Lower leg skin (tissue), 4 donors: ENCODE data around the gene RACGAP1. TPM values are rescaled to one million over a fixed set of nuclear protein-coding genes. Genes with fewer than 3 reads are reported as not detected.
"Not testable (repeated sequence)": the region's sequence is repeated elsewhere in the genome, so short reads cannot be mapped to it uniquely, and the experiment has no call there.

ENCODE experiments used
- DNase-seq, 2 donors: peaks; one replicate each; pipeline ENCODE4 v3.0.0-alpha.2; 2019; ENCODE audit warnings: low spot score in 2 of 2
- H3K4me3 ChIP-seq: fragments of 200-600 bp; sonication (generic); 2 replicates; pipeline ENCODE4 v1.5.1; 2017; ENCODE audit warnings: mild to moderate bottlenecking, low read depth; ENCODE audit not compliant: poor library complexity, severe bottlenecking
- CTCF ChIP-seq, 3 donors: fragments of 450-650 bp; IDR thresholded peaks; one replicate each; pipeline ENCODE4 v1.5.1; 2016; ENCODE audit warnings: antibody characterized with exemption in 3 of 3, mild to moderate bottlenecking in 3 of 3, moderate library complexity in 2 of 3
- POLR2A ChIP-seq, 2 donors: fragments of 450-650 bp; IDR thresholded peaks; one replicate each; pipeline ENCODE4 v1.6.1; 2016 to 2017; ENCODE audit warnings: antibody characterized with exemption in 2 of 2, mild to moderate bottlenecking in 1 of 2, moderate library complexity in 1 of 2
- WGBS, 2 donors: methylation state at CpG; one replicate each; pipeline ENCODE4 v1.1.5; 2018; 5-methylcytosine and 5-hydroxymethylcytosine counted together
- intact Hi-C: fragments of 100-400 bp; cut with DNase I; formaldehyde crosslinking; loops from one replicate; pipeline ENCODE4 v1.15.0; 2023; ENCODE audit warnings: low total_unique reads
- total RNA-seq, 4 donors: library from RNA; depleted of rRNA; stranded (reverse); fragments of >200 nt; gene quantifications; one replicate each; pipeline ENCODE4 v1.1.0, GENCODE V29; 2016

RACGAP1 gene
- total RNA-seq, 4 donors from 2014 or later, result 11.6 to 16.8 (median 15.9) TPM

DNA sequence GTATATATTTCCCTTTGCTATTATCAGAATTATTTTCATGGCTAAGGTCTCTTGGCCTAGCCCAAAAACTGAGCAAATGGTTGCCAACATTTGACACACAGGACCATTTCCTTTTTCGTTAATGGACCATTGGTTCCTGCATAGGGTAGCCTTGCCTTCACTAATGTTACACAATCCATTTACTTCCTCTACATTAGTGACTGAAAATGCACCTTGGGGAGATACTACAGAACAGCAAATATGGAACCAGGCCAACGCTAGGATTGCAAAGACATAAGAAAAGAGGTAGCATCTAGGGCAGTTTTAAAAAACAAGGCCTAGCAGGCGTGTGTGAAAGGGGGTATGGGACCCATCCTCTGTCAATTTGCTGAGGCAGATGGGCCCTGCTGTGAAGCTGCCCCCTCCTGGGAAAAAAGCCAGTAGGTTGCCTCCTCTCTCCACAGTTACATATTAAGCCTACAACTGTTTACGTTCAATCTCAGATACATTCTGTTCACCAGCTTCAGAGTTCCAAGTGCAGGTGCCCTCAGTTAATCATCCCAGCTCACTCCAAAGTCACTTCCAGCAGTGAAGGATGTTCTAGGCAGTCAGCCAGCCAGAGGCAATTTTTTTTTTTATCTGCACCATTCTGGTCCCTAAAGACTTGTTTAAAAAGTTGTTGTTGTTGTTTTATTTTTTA is 37.5 kb downstream of the RACGAP1 start:
- DNase-seq, result no peak
- H3K4me3 ChIP-seq, result no peak overlapping the region
- 86 to 87% methylated on average over 4 of the region's 4 CpGs for WGBS, 2 donors
- intact Hi-C loops, result no loop called here
- no peak for TF ChIP-seq CTCF (IDR thresholded peaks at IDR 0.05)
- no peak for TF ChIP-seq POLR2A (IDR thresholded peaks at IDR 0.05)

DNA sequence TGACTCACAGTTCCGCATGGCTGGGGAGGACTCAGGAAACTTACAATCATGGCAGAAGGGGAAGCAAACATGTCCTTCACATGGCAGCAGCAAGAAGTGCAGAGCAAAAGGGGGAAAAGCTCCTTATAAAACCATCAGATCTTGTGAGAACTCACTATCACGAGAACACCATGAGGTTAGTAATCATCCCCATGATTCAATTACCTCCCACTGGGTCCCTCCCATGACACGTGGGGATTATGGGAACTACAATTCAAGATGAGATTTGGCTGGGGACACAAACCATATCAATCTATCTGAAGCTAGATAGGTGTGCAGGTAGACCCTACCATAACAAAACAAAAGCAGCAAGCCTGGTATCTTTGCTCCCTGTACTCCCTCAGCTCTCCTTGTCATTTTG is 38.8 kb downstream of the RACGAP1 start:
- intact Hi-C loops, DNase-seq, H3K4me3 ChIP-seq: not testable (repeated sequence)
- 84 to 86% methylated on average over 3 of the region's 3 CpGs for WGBS, 2 donors

- intact Hi-C loops, result no loop called here
- WGBS, 2 donors, result 88 to 97% methylated on average over 5 of the region's 5 CpGs
- TF ChIP-seq POLR2A (IDR thresholded peaks at IDR 0.05) (no peak), CTCF (IDR thresholded peaks at IDR 0.05) (no peak)
- peak in 1 of 2 donors; percentile 21 for DNase-seq
- H3K4me3 ChIP-seq, result no peak overlapping the region
Observed at GRCh38 chr12:49985981-49986380, 39.3 kb downstream of the RACGAP1 start.

DNA sequence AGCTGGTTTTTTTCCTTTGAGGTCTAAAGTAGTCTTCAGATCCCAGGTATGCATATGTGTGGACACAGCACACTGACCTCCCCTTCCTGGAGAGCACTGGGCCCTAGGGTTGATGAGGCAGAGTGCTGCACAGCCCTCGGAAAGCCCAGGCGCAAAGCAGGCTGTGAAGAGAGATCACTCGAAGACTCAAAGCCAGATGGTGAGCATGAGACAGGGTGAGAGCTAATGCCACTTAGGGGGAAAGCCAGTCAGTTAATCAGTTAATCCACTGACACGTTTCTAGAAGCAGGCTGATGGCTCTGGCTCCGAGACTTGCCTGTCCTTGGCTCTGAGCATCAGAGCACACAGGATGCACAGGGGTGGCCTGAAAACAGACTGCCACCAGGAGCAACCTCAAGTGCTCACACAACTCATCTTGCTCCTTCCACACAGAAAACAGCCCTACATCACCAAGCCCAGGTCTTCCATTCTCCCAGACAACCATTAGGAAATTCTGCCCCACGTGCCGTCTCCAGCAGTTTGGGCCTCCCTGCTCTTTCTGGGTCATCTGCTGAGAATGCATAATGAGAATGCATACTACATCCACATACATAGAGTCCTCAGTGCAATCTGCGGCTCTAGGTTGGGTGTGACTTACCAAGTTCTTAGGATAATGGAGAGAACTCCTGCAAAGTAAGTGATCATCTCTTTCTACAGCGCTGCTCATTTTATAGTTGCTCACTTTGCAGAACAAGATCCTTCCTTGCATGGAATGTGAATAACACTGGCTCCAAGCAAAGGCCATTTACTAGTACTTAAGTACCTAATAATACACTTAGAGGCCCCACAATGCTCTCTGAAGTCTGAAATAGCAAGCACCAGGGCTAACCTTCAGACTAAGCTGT is 40.6 kb downstream of the RACGAP1 start:
- peak in 1 of 2 donors; percentile 57 for DNase-seq
- H3K4me3 ChIP-seq, result no peak overlapping the region
- intact Hi-C loops, result no loop called here
- TF ChIP-seq POLR2A (IDR thresholded peaks at IDR 0.05), result no peak
- TF ChIP-seq CTCF (IDR thresholded peaks at IDR 0.05), result no peak
- WGBS, 2 donors, result 87 to 89% methylated on average over 9 of the region's 9 CpGs

DNA sequence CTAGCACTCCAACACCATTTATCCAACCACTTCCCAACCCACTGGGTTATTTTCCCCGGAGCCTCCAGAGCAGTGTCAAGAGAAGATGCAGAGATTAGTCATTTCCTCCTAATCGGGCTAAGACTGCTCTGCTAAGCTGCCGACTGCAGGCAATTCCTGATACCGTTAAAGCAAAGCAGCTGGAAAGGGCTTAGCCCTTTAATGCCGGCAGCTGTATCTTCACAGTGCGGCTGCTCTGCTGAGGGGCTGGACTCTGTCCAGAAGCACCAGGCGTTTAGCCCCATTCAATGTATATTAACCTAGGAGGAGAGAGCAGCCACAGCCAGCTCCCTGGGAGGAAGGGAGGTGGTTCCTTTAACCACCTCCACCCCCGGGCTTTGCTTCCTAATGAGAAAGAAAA is 41.4 kb downstream of the RACGAP1 start:
- no peak overlapping the region for H3K4me3 ChIP-seq
- DNase-seq, result peak in 1 of 2 donors; percentile 75
- TF ChIP-seq POLR2A (IDR thresholded peaks at IDR 0.05), result no peak
- no peak for TF ChIP-seq CTCF (IDR thresholded peaks at IDR 0.05)
- 2 to 4% methylated on average over 8 of the region's 8 CpGs for WGBS, 2 donors
- intact Hi-C loops, result no loop called here
